Measurements from ENCODE around the gene TBCD.

The TBCD gene

GRCh38 chr17:82789806-82790205, 37.9 kb downstream of the TBCD start:
- no peak for DNase-seq (ENCODE audit: low read depth in 4 of 4, low spot score in 1 of 4)

- no peak for DNase-seq (ENCODE audit: low read depth in 4 of 4, low spot score in 1 of 4)
Measured at GRCh38 chr17:82790391-82790790, 38.5 kb downstream of the TBCD start.

- no peak for DNase-seq (ENCODE audit: low read depth in 4 of 4, low spot score in 1 of 4)
Measured at GRCh38 chr17:82791532-82791931, 39.7 kb downstream of the TBCD start.

- no peak for DNase-seq (ENCODE audit: low read depth in 4 of 4, low spot score in 1 of 4)
Measured at GRCh38 chr17:82793974-82794630, 42.2 kb downstream of the TBCD start.

- no peak for DNase-seq (ENCODE audit: low read depth in 4 of 4, low spot score in 1 of 4)
Measured at GRCh38 chr17:82794781-82795482, 43.1 kb downstream of the TBCD start.

- DNase-seq (ENCODE audit: low read depth in 4 of 4, low spot score in 1 of 4) = no peak
Measured at GRCh38 chr17:82795615-82796014, 43.8 kb downstream of the TBCD start.

- no peak for DNase-seq (ENCODE audit: low read depth in 4 of 4, low spot score in 1 of 4)
Measured at GRCh38 chr17:82797061-82797460, 45.2 kb downstream of the TBCD start.

- no peak for DNase-seq (ENCODE audit: low read depth in 4 of 4, low spot score in 1 of 4)
Measured at GRCh38 chr17:82798752-82799151, 46.9 kb downstream of the TBCD start.

GRCh38 chr17:82799591-82799990, 47.7 kb downstream of the TBCD start:
- no peak for DNase-seq (ENCODE audit: low read depth in 4 of 4, low spot score in 1 of 4)

- no peak for DNase-seq (ENCODE audit: low read depth in 4 of 4, low spot score in 1 of 4)
Measured at GRCh38 chr17:82800885-82801284, 49.0 kb downstream of the TBCD start.

- DNase-seq (ENCODE audit: low read depth in 4 of 4, low spot score in 1 of 4) = no peak
Measured at GRCh38 chr17:82801377-82801970, 49.6 kb downstream of the TBCD start.

GRCh38 chr17:82802075-82802780, 50.4 kb downstream of the TBCD start:
- DNase-seq (ENCODE audit: low read depth in 4 of 4, low spot score in 1 of 4) = no peak

- DNase-seq (ENCODE audit: low read depth in 4 of 4, low spot score in 1 of 4) = no peak
Measured at GRCh38 chr17:82803185-82803584, 51.3 kb downstream of the TBCD start.

GRCh38 chr17:82803606-82804005, 51.7 kb downstream of the TBCD start:
- DNase-seq (ENCODE audit: low read depth in 4 of 4, low spot score in 1 of 4) = no peak

GRCh38 chr17:82804442-82805191, 52.8 kb downstream of the TBCD start:
- no peak for DNase-seq (ENCODE audit: low read depth in 4 of 4, low spot score in 1 of 4)

GRCh38 chr17:82805254-82805653, 53.4 kb downstream of the TBCD start:
- no peak for DNase-seq (ENCODE audit: low read depth in 4 of 4, low spot score in 1 of 4)

GRCh38 chr17:82805823-82806222, 54.0 kb downstream of the TBCD start:
- no peak for DNase-seq (ENCODE audit: low read depth in 4 of 4, low spot score in 1 of 4)

GRCh38 chr17:82806645-82807044, 54.8 kb downstream of the TBCD start:
- DNase-seq (ENCODE audit: low read depth in 4 of 4, low spot score in 1 of 4) = no peak

- DNase-seq (ENCODE audit: low read depth in 4 of 4, low spot score in 1 of 4) = no peak
Measured at GRCh38 chr17:82807101-82807500, 55.2 kb downstream of the TBCD start.

- no peak for DNase-seq (ENCODE audit: low read depth in 4 of 4, low spot score in 1 of 4)
Measured at GRCh38 chr17:82807562-82807961, 55.7 kb downstream of the TBCD start.

- DNase-seq (ENCODE audit: low read depth in 4 of 4, low spot score in 1 of 4) = no peak
Measured at GRCh38 chr17:82808006-82808405, 56.1 kb downstream of the TBCD start.
